Colonic mucosa (tissue), 4 donors: ENCODE data around the gene FXYD7. TPM values are rescaled to one million over a fixed set of nuclear protein-coding genes. Genes with fewer than 3 reads are reported as not detected.

Source experiments
- DNase-seq: peaks from one replicate; pipeline ENCODE4 v3.0.0-alpha.2; 2020
- H3K27ac ChIP-seq: fragments of 200-600 bp; one replicate; pipeline ENCODE4 v1.8.0; 2021
- H3K27me3 ChIP-seq: fragments of 200-600 bp; one replicate; pipeline ENCODE4 v1.8.0; 2021
- H3K36me3 ChIP-seq: fragments of 200-600 bp; one replicate; pipeline ENCODE4 v1.8.0; 2021
- H3K4me1 ChIP-seq: fragments of 200-600 bp; one replicate; pipeline ENCODE4 v1.8.0; 2021; ENCODE audit warnings: mild to moderate bottlenecking
- H3K4me3 ChIP-seq: fragments of 200-600 bp; one replicate; pipeline ENCODE4 v1.8.0; 2021
- H3K9ac ChIP-seq, 2 donors: one replicate each; pipeline ENCODE4 v1.7.0; 2013; ENCODE audit warnings: control low read depth in 2 of 2, low read depth in 2 of 2, low read length in 2 of 2
- H3K9me3 ChIP-seq: fragments of 200-600 bp; one replicate; pipeline ENCODE4 v1.8.0; 2021
- CTCF ChIP-seq: fragments of 200-600 bp; IDR thresholded peaks from one replicate; pipeline ENCODE4 v1.8.0; 2022; ENCODE audit warnings: antibody characterized with exemption, mild to moderate bottlenecking
- intact Hi-C: fragments of 100-400 bp; cut with DNase I; formaldehyde crosslinking; loops from one replicate; pipeline ENCODE4 v1.14.1; 2022
- total RNA-seq, 2 donors: library from RNA; stranded (reverse); fragmentation: NEBNext Ultra II Directional in 1 of 2; extraction: Animal tissue kit (Norgen Biotek cat#: 25700) in 1 of 2; gene quantifications; one replicate each; pipeline ENCODE4 v1.2.1, GENCODE V29; 2021
- donor health status: healthy.
- donor health status: DM: no; HTN: no; CAD: no.
- donor health status: DM: no; HTN: no; CAD: no.

FXYD7 gene
- total RNA-seq, 2 donors from 2014 or later = 0.47 to 0.61 TPM

GRCh38 chr19:35136231-35136630 lies 6.8 kb upstream of the FXYD7 start:
- no peak overlapping the region for H3K27ac ChIP-seq

GRCh38 chr19:35136977-35137702 lies 5.9 kb upstream of the FXYD7 start:
- Histone ChIP-seq H3K27ac (no peak overlapping the region), H3K4me3 (no peak overlapping the region), H3K27me3 (no peaks in the 10 kb centered on the region), H3K4me1 (no peaks in the 10 kb centered on the region), H3K36me3 (no peaks in the 10 kb centered on the region), H3K9ac (peak overlapping the region in 1 of 2 donors; percentile 1), H3K9me3 (no peaks in the 10 kb centered on the region)
- intact Hi-C loops = no loop called here
- no peak for TF ChIP-seq CTCF
- peak; percentile 36 for DNase-seq

More at GRCh38 chr19:35136231-35136630, 6.8 kb upstream of the FXYD7 start:
- peak overlapping the region in 1 of 2 donors; percentile 43 for H3K9ac ChIP-seq
- DNase-seq = peak; percentile 22
- no peaks in the 10 kb centered on the region for H3K9me3 ChIP-seq
- TF ChIP-seq CTCF = no peak
- H3K4me3 ChIP-seq = no peak overlapping the region
- H3K27me3 ChIP-seq = no peaks in the 10 kb centered on the region
- no peaks in the 10 kb centered on the region for H3K36me3 ChIP-seq
- intact Hi-C loops = no loop called here
- H3K4me1 ChIP-seq = no peaks in the 10 kb centered on the region

GRCh38 chr19:35138305-35138892 lies 4.7 kb upstream of the FXYD7 start, which contains the start of gene FXYD1:
FXYD1 (plus strand) TSS chr19:35138824; CDS start chr19:35140080, 1,256 bp downstream.
- H3K4me3 ChIP-seq = peak within 1 kb of the TSS; percentile 15
- H3K27ac ChIP-seq = peak within 1 kb of the TSS; percentile 40
- peak; percentile 20 for DNase-seq
- H3K9me3 ChIP-seq = no peaks in the 10 kb centered on the region
- TF ChIP-seq CTCF = no peak
- peaks cover 5% of the 10 kb centered on the region for H3K4me1 ChIP-seq
- intact Hi-C loops = no loop called here
- peak within 1 kb of the TSS; percentile 60 to 75 for H3K9ac ChIP-seq
- H3K36me3 ChIP-seq = no peaks in the 10 kb centered on the region
- peaks cover 7% of the 10 kb centered on the region for H3K27me3 ChIP-seq

GRCh38 chr19:35140207-35140961 lies 2.7 kb upstream of the FXYD7 start:
- no peak for TF ChIP-seq CTCF
- no peaks in the 10 kb centered on the region for H3K9me3 ChIP-seq
- peak overlapping the region; percentile 60 to 75 for H3K9ac ChIP-seq
- peak overlapping the region; percentile 15 for H3K4me3 ChIP-seq
- intact Hi-C loops = loop anchor here (2.0 to 10.0 kb wide), 2 partner anchors 74 to 124 kb away; partner anchors contain the start of gene USF2
- H3K27ac ChIP-seq = peak overlapping the region; percentile 23
- H3K36me3 ChIP-seq = no peaks in the 10 kb centered on the region
- DNase-seq = no peak
- peaks cover 5% of the 10 kb centered on the region for H3K4me1 ChIP-seq
- peaks cover 7% of the 10 kb centered on the region for H3K27me3 ChIP-seq
